GM21576 (cell line): ENCODE results near the gene HHATL.

Experiments used
- ATAC-seq: cut with Tn5 transposase; IDR thresholded peaks from one replicate; pipeline ENCODE4 v1.9.1; 2021; ENCODE audit warnings: mild to moderate bottlenecking, moderate library complexity; ENCODE audit not compliant: unreplicated experiment

HHATL gene

GRCh38 chr3:42713747-42714146, 11.1 kb upstream of the HHATL start:
- ATAC-seq, result no peak

DNA sequence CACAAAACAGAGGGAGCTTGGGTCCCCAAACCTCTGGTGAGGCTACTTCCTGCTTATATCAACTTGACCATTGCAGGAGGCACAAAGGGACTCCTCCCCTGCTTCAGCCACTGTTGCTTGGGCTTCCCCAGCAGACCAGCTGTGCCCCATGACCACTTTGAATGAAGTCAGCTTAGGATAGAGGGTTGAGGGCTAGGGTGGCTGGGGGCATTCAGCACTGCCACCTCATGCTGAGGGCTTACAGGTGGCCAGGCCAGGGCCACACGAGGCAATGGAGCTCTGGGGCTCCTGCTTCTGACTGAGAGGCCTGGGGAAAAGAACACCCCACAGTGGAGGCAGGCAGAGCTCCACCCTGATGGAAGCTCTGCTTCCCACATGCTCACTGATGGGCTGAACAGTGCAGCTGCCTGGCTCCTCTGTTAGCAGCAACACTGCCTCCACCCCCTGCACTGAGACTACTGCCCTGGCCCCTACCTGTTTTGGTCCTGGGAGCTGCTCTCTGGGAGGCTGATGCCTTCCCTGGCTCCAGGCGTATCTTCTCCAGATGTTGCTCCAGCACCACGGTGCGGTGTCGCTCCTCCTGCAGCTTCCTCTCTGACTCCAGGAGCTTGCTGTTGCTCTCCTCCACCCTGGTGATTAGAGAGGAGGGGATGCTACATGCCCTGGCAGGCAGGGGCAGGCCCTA, 10.2 kb upstream of the HHATL start:
- ATAC-seq, result no peak

DNA sequence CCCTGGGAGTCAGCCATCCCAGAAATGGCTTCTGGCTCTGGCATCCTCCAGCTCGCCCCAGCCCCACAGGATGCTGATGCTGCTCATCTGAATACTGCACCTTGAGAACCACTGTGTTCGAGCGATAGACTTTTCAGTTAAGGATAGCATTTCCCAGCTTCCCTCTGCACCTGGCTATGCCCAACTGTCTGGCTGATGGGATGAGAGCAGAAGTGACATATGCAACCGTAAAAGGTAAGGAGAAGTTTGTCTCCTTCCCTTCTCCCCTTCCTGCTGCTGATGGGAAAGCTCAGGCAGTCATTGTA, 9.7 kb upstream of the HHATL start:
- no peak for ATAC-seq

- ATAC-seq, result no peak
Observed at GRCh38 chr3:42711491-42712343, 9.1 kb upstream of the HHATL start.

GRCh38 chr3:42710323-42711021, 7.9 kb upstream of the HHATL start:
- no peak for ATAC-seq

DNA sequence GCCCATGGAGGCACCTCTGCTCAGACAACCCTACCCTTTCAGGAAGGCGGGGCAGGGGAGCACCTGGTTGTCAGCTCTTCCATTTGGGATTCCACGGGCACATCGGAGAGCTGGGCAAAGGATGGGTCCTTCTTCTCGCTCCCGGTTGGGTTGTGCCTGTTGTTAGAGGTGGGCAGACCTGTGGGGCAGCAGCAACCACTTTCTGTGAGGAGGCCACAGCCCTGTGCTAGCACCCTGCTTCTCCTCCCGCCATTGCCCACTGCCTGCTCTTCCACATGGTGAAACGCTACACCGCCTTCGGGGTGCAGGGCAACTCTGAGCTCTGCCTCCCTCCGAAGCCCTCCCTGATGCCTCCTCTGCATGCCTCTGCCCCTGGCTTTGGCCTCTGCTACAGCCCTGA, 7.0 kb upstream of the HHATL start:
- no peak for ATAC-seq

DNA sequence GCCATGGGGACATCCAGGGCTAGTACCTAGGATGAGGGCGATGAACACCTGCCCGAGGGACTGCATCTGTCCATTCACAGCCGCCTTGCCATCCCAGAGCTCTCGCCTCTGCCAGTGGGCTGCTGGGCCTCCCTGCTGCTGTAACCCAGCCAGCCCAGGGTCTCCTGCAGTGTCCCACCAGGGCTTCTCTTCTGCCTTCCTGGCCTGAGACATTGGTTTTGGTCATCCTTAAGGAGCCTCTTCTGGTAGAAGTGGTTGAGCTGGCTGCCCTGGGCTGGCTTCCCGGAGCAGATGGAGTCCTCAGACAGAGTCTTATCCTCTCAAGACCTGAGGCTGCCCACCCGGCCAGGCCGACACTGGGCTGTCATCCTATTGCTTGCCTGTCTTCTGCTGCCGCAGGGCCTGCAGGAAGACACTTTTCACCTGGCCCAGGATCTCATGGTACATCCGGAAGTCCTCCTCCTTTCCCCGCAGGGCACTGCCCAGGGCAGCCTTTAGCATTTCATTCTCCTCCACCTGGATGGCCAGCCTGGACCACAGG, 6.1 kb upstream of the HHATL start:
- ATAC-seq, result no peak

- no peak for ATAC-seq
Observed at GRCh38 chr3:42707620-42708355, 5.2 kb upstream of the HHATL start.

DNA sequence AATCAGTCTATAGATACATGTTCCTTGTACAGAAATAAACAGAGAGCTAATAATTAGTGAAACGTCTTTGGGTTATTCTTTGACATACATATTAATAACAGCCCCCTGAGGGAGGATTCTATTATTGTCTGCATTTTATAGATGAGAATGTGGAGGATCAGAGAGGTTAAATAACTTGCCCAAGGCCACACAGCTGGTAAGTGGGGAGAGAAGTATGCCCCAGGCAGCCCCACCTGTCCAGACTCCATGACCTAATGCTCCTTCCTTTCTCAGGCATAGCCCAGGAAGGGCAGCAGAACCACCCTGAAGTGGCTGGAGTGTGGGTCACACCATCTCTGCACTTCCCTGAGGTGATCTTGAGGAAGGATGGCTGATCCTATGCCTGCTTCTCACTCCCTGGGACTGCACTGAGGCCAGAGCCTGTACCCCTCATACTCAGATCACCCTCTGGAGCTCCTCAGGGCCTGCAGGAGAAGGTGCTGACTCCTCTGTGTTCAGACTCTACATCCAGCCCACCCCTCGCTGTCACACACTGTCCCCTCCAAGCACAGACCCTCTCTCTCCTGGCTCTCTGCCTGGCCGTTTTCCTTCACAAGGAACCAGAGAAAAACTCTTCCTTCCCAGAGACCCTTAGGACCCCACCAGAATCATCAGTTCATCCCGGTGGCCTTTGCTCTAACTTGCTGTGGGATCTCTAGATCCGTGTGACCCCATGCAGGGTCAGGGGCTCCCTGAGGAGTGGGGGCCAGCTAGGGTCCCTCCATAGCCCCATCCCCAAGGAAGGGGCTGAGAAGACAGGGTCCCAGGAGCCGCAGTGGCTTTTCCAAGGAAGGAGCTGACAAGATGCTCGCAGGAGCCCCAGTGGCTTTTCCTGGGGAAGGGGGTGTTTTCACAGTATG, 4.4 kb upstream of the HHATL start:
- ATAC-seq, result no peak

GRCh38 chr3:42705962-42706585, 3.5 kb upstream of the HHATL start:
- ATAC-seq, result no peak

GRCh38 chr3:42705058-42705767, 2.6 kb upstream of the HHATL start:
- ATAC-seq, result no peak

DNA sequence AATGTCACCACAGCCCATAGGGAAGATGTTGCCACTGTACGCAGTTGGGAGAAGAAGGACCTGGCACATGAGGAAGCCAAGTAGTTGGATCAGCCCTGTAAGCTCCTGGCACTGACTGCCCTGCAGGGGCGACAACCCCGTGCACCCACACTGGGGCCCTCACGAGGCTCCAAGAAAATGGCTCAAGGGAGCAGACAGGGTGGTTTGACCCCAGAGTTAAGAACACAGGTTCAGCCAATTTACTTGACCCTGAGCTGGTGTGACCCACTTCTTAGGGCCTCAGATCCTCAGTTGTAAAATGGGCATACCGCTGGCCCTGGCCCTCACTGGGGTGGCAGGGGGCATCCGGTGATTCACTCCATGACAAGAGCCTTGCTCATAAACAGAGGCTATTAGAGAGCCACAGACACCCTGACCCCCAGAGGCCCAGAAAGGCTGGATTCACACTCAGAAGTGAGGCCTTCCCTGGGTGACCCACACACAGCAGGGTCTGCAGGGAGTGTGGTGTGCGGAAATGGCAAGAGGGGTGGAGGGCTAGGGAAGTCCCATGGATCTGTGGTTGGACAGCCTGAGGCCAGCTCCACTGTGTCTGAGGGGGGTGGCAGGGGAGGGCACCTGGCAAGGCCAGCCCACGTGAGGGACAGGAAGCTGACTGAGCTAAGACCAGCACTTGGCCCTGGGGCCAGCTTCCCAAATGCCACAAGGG, 1.7 kb upstream of the HHATL start:
- ATAC-seq, result no peak

- ATAC-seq, result no peak
Observed at GRCh38 chr3:42703695-42704025, 1.1 kb upstream of the HHATL start.

DNA sequence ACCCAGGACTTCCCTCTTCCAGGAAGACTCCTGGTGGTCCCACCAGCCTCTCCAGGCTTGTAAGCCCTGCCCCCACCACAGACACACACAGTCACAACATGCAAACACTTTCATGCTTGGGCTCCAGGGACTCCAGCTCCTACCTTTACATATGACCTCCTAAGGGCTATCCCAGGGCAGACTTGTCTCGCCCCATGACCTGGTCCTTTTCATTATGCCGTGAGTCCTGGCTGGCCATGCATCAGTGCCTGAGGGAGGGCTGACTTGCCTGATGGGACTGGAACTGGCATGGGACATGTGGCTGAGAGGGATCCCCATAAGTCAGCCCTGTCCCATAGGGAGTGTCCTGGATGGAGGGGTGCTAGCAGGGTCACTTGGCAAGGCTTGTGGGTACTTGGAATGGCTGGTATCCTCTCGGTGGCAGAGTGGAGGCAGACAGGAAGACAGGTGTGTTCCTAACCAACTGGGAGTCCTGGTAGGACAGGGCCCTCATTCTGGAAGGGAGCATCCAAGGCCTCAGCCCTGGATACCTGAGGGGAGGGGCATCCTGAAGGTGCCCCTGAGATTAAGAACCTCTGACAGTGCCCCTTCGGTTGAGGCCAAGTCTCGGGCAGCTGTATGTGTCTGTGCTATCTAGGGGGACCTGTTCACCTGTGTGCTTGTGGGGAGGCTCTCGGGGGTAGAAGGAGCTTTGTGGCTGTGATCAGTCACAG, 540 bp upstream of the HHATL start:
- no peak for ATAC-seq

- ATAC-seq, result no peak
Observed at GRCh38 chr3:42701371-42702065, 1.1 kb downstream of the HHATL start.

- ATAC-seq, result no peak
Observed at GRCh38 chr3:42700366-42701288, 2.0 kb downstream of the HHATL start.
